ENCODE measurements around the gene FRMD3.
A peak's percentile ranks its signal among the peaks of the same experiment; 100 is the strongest.
"Not testable (repeated sequence)": the region's sequence is repeated elsewhere in the genome, so short reads cannot be mapped to it uniquely, and the experiment has no call there.

The FRMD3 gene

GRCh38 chr9:83367326-83367725, 170.9 kb downstream of the FRMD3 start:
- H3K4me3 ChIP-seq (replicated peaks; ENCODE audit: low read depth, low read length) = no peak overlapping the region
- DNase-seq (ENCODE audit: extremely low read depth, low read depth) = no peak
- TF ChIP-seq CTCF (IDR thresholded peaks at IDR 0.05; ENCODE audit: low read depth, low read length, missing control alignments) = no peak

GRCh38 chr9:83362341-83362995, 175.7 kb downstream of the FRMD3 start:
- TF ChIP-seq CTCF (IDR thresholded peaks at IDR 0.05; ENCODE audit: low read depth, low read length, missing control alignments) = no peak
- no peak for DNase-seq (ENCODE audit: extremely low read depth, low read depth)
- H3K4me3 ChIP-seq (replicated peaks; ENCODE audit: low read depth, low read length) = no peak overlapping the region

- TF ChIP-seq CTCF (IDR thresholded peaks at IDR 0.05; ENCODE audit: low read depth, low read length, missing control alignments) = no peak
- DNase-seq (ENCODE audit: extremely low read depth, low read depth) = no peak
- no peak overlapping the region for H3K4me3 ChIP-seq (replicated peaks; ENCODE audit: low read depth, low read length)
Measured at GRCh38 chr9:83359039-83359438, 179.2 kb downstream of the FRMD3 start.

- not testable (repeated sequence) for H3K4me3 ChIP-seq (replicated peaks; ENCODE audit: low read depth, low read length)
Measured at GRCh38 chr9:83358493-83358892, 179.7 kb downstream of the FRMD3 start.

GRCh38 chr9:83355729-83356151, 182.5 kb downstream of the FRMD3 start:
- DNase-seq (ENCODE audit: extremely low read depth, low read depth) = no peak
- no peak for TF ChIP-seq CTCF (IDR thresholded peaks at IDR 0.05; ENCODE audit: low read depth, low read length, missing control alignments)
- H3K4me3 ChIP-seq (replicated peaks; ENCODE audit: low read depth, low read length) = no peak overlapping the region

More at GRCh38 chr9:83358493-83358892, 179.7 kb downstream of the FRMD3 start:
- not testable (repeated sequence) for DNase-seq (ENCODE audit: extremely low read depth, low read depth)

- no peak overlapping the region for H3K4me3 ChIP-seq (replicated peaks; ENCODE audit: low read depth, low read length)
- DNase-seq (ENCODE audit: extremely low read depth, low read depth) = peak; percentile 12
- no peak for TF ChIP-seq CTCF (IDR thresholded peaks at IDR 0.05; ENCODE audit: low read depth, low read length, missing control alignments)
Measured at GRCh38 chr9:83355024-83355444, 183.2 kb downstream of the FRMD3 start.

- DNase-seq (ENCODE audit: extremely low read depth, low read depth) = no peak
- no peak overlapping the region for H3K4me3 ChIP-seq (replicated peaks; ENCODE audit: low read depth, low read length)
- no peak for TF ChIP-seq CTCF (IDR thresholded peaks at IDR 0.05; ENCODE audit: low read depth, low read length, missing control alignments)
Measured at GRCh38 chr9:83349031-83349430, 189.2 kb downstream of the FRMD3 start.

Data from HFF-Myc (cell line).